H9 (cell line): Measurements from ENCODE around the gene CCDC88C. TPM values are rescaled to one million over a fixed set of nuclear protein-coding genes. Genes with fewer than 3 reads are reported as not detected.

Experiments
- DNase-seq: peaks from one replicate; pipeline ENCODE4 v3.0.0-alpha.2; 2017
- H2AFZ ChIP-seq: one replicate; pipeline ENCODE4 v1.6.1; 2013; ENCODE audit warnings: mild to moderate bottlenecking, low read length, control low read depth, moderate library complexity
- H2AK5ac ChIP-seq: 2 replicates; pipeline ENCODE4 v1.6.1; 2013; ENCODE audit warnings: low read length, control low read depth, mixed read lengths; ENCODE audit not compliant: insufficient read length
- H2BK120ac ChIP-seq: one replicate; pipeline ENCODE4 v1.6.1; 2013; ENCODE audit warnings: low read depth, mild to moderate bottlenecking, low read length, control low read depth, inconsistent platforms; ENCODE audit not compliant: poor library complexity, severe bottlenecking
- H2BK12ac ChIP-seq: 2 replicates; pipeline ENCODE4 v1.6.1; 2013; ENCODE audit warnings: low read length, control low read depth, mixed read lengths, low read depth; ENCODE audit not compliant: insufficient read length
- H2BK15ac ChIP-seq: 2 replicates; pipeline ENCODE4 v1.6.1; 2013; ENCODE audit warnings: low read depth, low read length, control low read depth
- H2BK20ac ChIP-seq: one replicate; pipeline ENCODE4 v1.6.1; 2013; ENCODE audit warnings: low read depth, mild to moderate bottlenecking, low read length, control low read depth, inconsistent platforms; ENCODE audit not compliant: poor library complexity, severe bottlenecking
- H2BK5ac ChIP-seq: 2 replicates; pipeline ENCODE4 v1.6.1; 2013; ENCODE audit warnings: low read length, control low read depth, mixed read lengths; ENCODE audit not compliant: insufficient read length
- H3K14ac ChIP-seq: 2 replicates; pipeline ENCODE4 v1.6.1; 2013; ENCODE audit warnings: low read length, control low read depth; ENCODE audit not compliant: insufficient read depth
- H3K18ac ChIP-seq: 2 replicates; pipeline ENCODE4 v1.6.1; 2013; ENCODE audit warnings: low read depth, mild to moderate bottlenecking, mixed read lengths, low read length, control low read depth; ENCODE audit not compliant: insufficient read length
- H3K23ac ChIP-seq: 2 replicates; pipeline ENCODE4 v1.6.1; 2013; ENCODE audit warnings: low read length, control low read depth, mixed read lengths, low read depth; ENCODE audit not compliant: insufficient read length
- H3K23me2 ChIP-seq: 2 replicates; pipeline ENCODE4 v1.6.1; 2013; ENCODE audit warnings: low read depth, mild to moderate bottlenecking, mixed read lengths, low read length, control low read depth; ENCODE audit not compliant: insufficient read length, poor library complexity, severe bottlenecking
- H3K27ac ChIP-seq: 2 replicates; pipeline ENCODE4 v1.5.1; 2013; ENCODE audit warnings: low read length, control low read depth, mixed read lengths, low read depth; ENCODE audit not compliant: insufficient read length
- H3K27me3 ChIP-seq: 2 replicates; pipeline ENCODE4 v1.6.1; 2013; ENCODE audit warnings: low read length, control low read depth, inconsistent platforms; ENCODE audit not compliant: insufficient read depth
- H3K4ac ChIP-seq: 2 replicates; pipeline ENCODE4 v1.6.1; 2013; ENCODE audit warnings: low read depth, mild to moderate bottlenecking, control low read depth, inconsistent platforms, low read length, moderate library complexity
- H3K4me1 ChIP-seq: 2 replicates; pipeline ENCODE4 v1.6.1; 2013; ENCODE audit warnings: low read length, control low read depth, inconsistent platforms; ENCODE audit not compliant: insufficient read depth
- H3K4me2 ChIP-seq: 2 replicates; pipeline ENCODE4 v1.6.1; 2013; ENCODE audit warnings: low read length, control low read depth, mixed read lengths; ENCODE audit not compliant: insufficient read length, insufficient read depth
- H3K56ac ChIP-seq: 2 replicates; pipeline ENCODE4 v1.6.1; 2013; ENCODE audit warnings: low read depth, mild to moderate bottlenecking, mixed read lengths, low read length, control low read depth; ENCODE audit not compliant: insufficient read length
- H3K79me1 ChIP-seq: 2 replicates; pipeline ENCODE4 v1.6.1; 2013; ENCODE audit warnings: low read depth, mild to moderate bottlenecking, moderate library complexity, low read length, control low read depth, inconsistent platforms; ENCODE audit not compliant: insufficient read depth, poor library complexity, severe bottlenecking
- H3K79me2 ChIP-seq: 2 replicates; pipeline ENCODE4 v1.6.1; 2013; ENCODE audit warnings: low read length, control low read depth, inconsistent platforms; ENCODE audit not compliant: insufficient read depth
- H3K9ac ChIP-seq: 2 replicates; pipeline ENCODE4 v1.6.1; 2013; ENCODE audit warnings: low read length, control low read depth, mixed read lengths; ENCODE audit not compliant: insufficient read length; ENCODE audit errors: extremely low read depth
- H3K9me3 ChIP-seq: one replicate; pipeline ENCODE4 v1.6.1; 2013; ENCODE audit warnings: low read depth, low read length, inconsistent platforms; ENCODE audit not compliant: control insufficient read depth
- H3T11ph ChIP-seq: one replicate; pipeline ENCODE4 v1.6.1; 2013; ENCODE audit warnings: mild to moderate bottlenecking, low read length, control low read depth, inconsistent platforms
- H4K20me1 ChIP-seq: one replicate; pipeline ENCODE4 v1.6.1; 2013; ENCODE audit not compliant: control insufficient read depth, insufficient read length, insufficient read depth
- H4K5ac ChIP-seq: 2 replicates; pipeline ENCODE4 v1.6.1; 2013; ENCODE audit warnings: low read depth, mild to moderate bottlenecking, mixed read lengths, low read length, control low read depth; ENCODE audit not compliant: insufficient read length
- H4K8ac ChIP-seq: replicated peaks from 2 replicates; pipeline ENCODE4 v1.6.1; 2013; ENCODE audit warnings: low read length, control low read depth, mixed read lengths, low read depth; ENCODE audit not compliant: insufficient read length
- H4K91ac ChIP-seq: 2 replicates; pipeline ENCODE4 v1.6.1; 2013; ENCODE audit warnings: low read depth, mild to moderate bottlenecking, moderate library complexity, mixed read lengths, low read length, control low read depth; ENCODE audit not compliant: insufficient read length
- H3K27ac Mint-ChIP-seq, 3 experiments: 2 replicates in 2 of 3; 3 replicates in 1 of 3; pipeline ENCODE4 v1.8.0; 2020 to 2021; ENCODE audit warnings: mixed read lengths in 3 of 3, mild to moderate bottlenecking in 1 of 3, moderate library complexity in 1 of 3
- H3K27me3 Mint-ChIP-seq: 2 replicates; pipeline ENCODE4 v1.8.0; 2021; ENCODE audit warnings: low read depth, mild to moderate bottlenecking, moderate library complexity, mixed read lengths
- H3K36me3 Mint-ChIP-seq, 3 experiments: 2 replicates in 2 of 3; 3 replicates in 1 of 3; pipeline ENCODE4 v1.8.0; 2020 to 2021; ENCODE audit warnings: low read depth in 3 of 3, mixed read lengths in 3 of 3; ENCODE audit not compliant: insufficient read depth in 1 of 3
- H3K4me1 Mint-ChIP-seq, 2 experiments: 2 replicates each; pipeline ENCODE4 v1.8.0; 2020; ENCODE audit warnings: mixed read lengths in 2 of 2
- H3K4me3 Mint-ChIP-seq, 2 experiments: 2 replicates in 1 of 2; 3 replicates in 1 of 2; pipeline ENCODE4 v1.8.0; 2020 to 2021; ENCODE audit warnings: mild to moderate bottlenecking in 2 of 2, mixed read lengths in 2 of 2, moderate library complexity in 1 of 2
- H3K9me3 Mint-ChIP-seq, 2 experiments: 2 replicates in 1 of 2; 3 replicates in 1 of 2; pipeline ENCODE4 v1.8.0; 2020; ENCODE audit warnings: mild to moderate bottlenecking in 2 of 2, mixed read lengths in 2 of 2, moderate library complexity in 1 of 2
- CTCF ChIP-seq: fragments of 200-600 bp; sonication (generic); conservative IDR thresholded peaks from 3 replicates; pipeline ENCODE4 v1.8.0; 2021; ENCODE audit warnings: antibody characterized with exemption, mild to moderate bottlenecking
- WGBS: extraction: QIAGEN DNeasy Blood & Tissue Kit; methylation state at CpG from one replicate; pipeline ENCODE4 v1.1.7; 2013; ENCODE audit warnings: missing lambda C conversion rate, low lambda C conversion rate, mixed read lengths; ENCODE audit not compliant: insufficient read length; ENCODE audit errors: extremely low coverage; 5-methylcytosine and 5-hydroxymethylcytosine counted together
- total RNA-seq: library from RNA; stranded (reverse); gene quantifications from 2 replicates; pipeline ENCODE4 v1.2.1, GENCODE V29; 2021

CCDC88C gene
- total RNA-seq, 1 experiment from 2014 or later: 52.4 TPM

GRCh38 chr14:91354979-91355685, 62.5 kb downstream of the CCDC88C start:
- WGBS: no CpG with 5 or more reads among the region's 27 CpGs
- no peak overlapping the region for H2BK120ac ChIP-seq
- no peaks in the 10 kb centered on the region for H3K27me3 Mint-ChIP-seq
- H3K36me3 Mint-ChIP-seq: peaks cover 4 to 17% (median 12%) of the 10 kb centered on the region in 3 experiments; a peak in 6 of 7 replicates
- no peaks in the 10 kb centered on the region for H3K27me3 ChIP-seq
- no peak overlapping the region for H2AK5ac ChIP-seq
- no peak overlapping the region for H3T11ph ChIP-seq
- H2BK20ac ChIP-seq: no peak overlapping the region
- H3K23me2 ChIP-seq: no peaks in the 10 kb centered on the region
- H3K4me3 Mint-ChIP-seq: no peak overlapping the region
- no peak overlapping the region for H3K56ac ChIP-seq
- H4K5ac ChIP-seq: no peak overlapping the region
- no peak overlapping the region for H2BK12ac ChIP-seq
- H3K4me1 ChIP-seq: no peaks in the 10 kb centered on the region; the same call in 1 of the 2 replicates
- H3K27ac ChIP-seq: no peak overlapping the region
- peak; percentile 80 for DNase-seq
- no peaks in the 10 kb centered on the region for H3K9me3 ChIP-seq
- H3K79me1 ChIP-seq: peaks cover 4% of the 10 kb centered on the region
- H2AFZ ChIP-seq: no peak overlapping the region
- no peak overlapping the region for H3K23ac ChIP-seq
- H3K27ac Mint-ChIP-seq: peak overlapping the region; percentile 11 to 68 (median 34); a peak in 4 of 7 replicates
- H3K9ac ChIP-seq: no peak overlapping the region
- H4K20me1 ChIP-seq: no peaks in the 10 kb centered on the region
- H4K91ac ChIP-seq: no peak overlapping the region
- TF ChIP-seq CTCF: peak; percentile 83
- no peaks in the 10 kb centered on the region for H3K9me3 Mint-ChIP-seq
- H3K18ac ChIP-seq: no peak overlapping the region
- no peak overlapping the region for H2BK15ac ChIP-seq
- no peak overlapping the region for H3K4me2 ChIP-seq
- no peak overlapping the region for H3K14ac ChIP-seq
- peaks cover 2% of the 10 kb centered on the region; the same call in 1 of the 2 replicates for H3K79me2 ChIP-seq
- no peak overlapping the region for H4K8ac ChIP-seq
- peaks cover 40 to 42% of the 10 kb centered on the region in 2 experiments for H3K4me1 Mint-ChIP-seq
- no peak overlapping the region for H2BK5ac ChIP-seq
- H3K4ac ChIP-seq: no peak overlapping the region
